Keratinocyte (primary cell): Measurements from ENCODE around the gene ALG11.

ENCODE experiments used
- CTCF ChIP-seq, 3 experiments: IDR thresholded peaks in 1 of 3; conservative IDR thresholded peaks in 1 of 3; optimal IDR thresholded peaks in 1 of 3; 2 replicates in 2 of 3; 3 replicates in 1 of 3; pipeline versions ENCODE3 to v1.5.1; 2011; ENCODE audit warnings: low read length in 3 of 3, mild to moderate bottlenecking in 3 of 3, moderate library complexity in 2 of 3, control low read depth in 1 of 3, inconsistent platforms in 1 of 3; ENCODE audit not compliant: insufficient read depth in 2 of 3; ENCODE audit errors: extremely low read depth in 1 of 3
- EZH2 ChIP-seq: IDR thresholded peaks from one replicate; pipeline ENCODE4 v1.6.1; 2012; ENCODE audit warnings: inconsistent platforms, mild to moderate bottlenecking, low read length, moderate library complexity

GRCh38 chr13:52009946-52010345 lies 2.3 kb upstream of the ALG11 start:
- no peak for TF ChIP-seq CTCF (optimal IDR thresholded peaks at IDR 0.05 in 1 of 3, IDR thresholded peaks at IDR 0.05 in 1 of 3, conservative IDR thresholded peaks at IDR 0.05 in 1 of 3; ENCODE audit: extremely low read depth in 1 of 3, insufficient read depth in 2 of 3, low read length in 3 of 3)
- TF ChIP-seq EZH2, result no peak
